ENCODE measurements around the gene RPS6KA5.
"Not testable (repeated sequence)": the region's sequence is repeated elsewhere in the genome, so short reads cannot be mapped to it uniquely, and the experiment has no call there.

RPS6KA5 gene

GRCh38 chr14:90867501-90867900 is 192.9 kb downstream of the RPS6KA5 start:
- no peak for DNase-seq (ENCODE audit: low read depth)

GRCh38 chr14:90866833-90867232 is 193.6 kb downstream of the RPS6KA5 start:
- DNase-seq (ENCODE audit: low read depth): no peak

GRCh38 chr14:90864741-90865140 is 195.7 kb downstream of the RPS6KA5 start:
- DNase-seq (ENCODE audit: low read depth): no peak

- no peak for DNase-seq (ENCODE audit: low read depth)
These were observed 201.9 kb downstream of the RPS6KA5 start for GRCh38 chr14:90858511-90858910.

- no peak for DNase-seq (ENCODE audit: low read depth)
These were observed 202.6 kb downstream of the RPS6KA5 start for GRCh38 chr14:90857866-90858265.

GRCh38 chr14:90856115-90856514 is 204.3 kb downstream of the RPS6KA5 start:
- not testable (repeated sequence) for DNase-seq (ENCODE audit: low read depth)

- no peak for DNase-seq (ENCODE audit: low read depth)
These were observed 207.3 kb downstream of the RPS6KA5 start for GRCh38 chr14:90853116-90853515.

GRCh38 chr14:90851327-90852036 is 209.0 kb downstream of the RPS6KA5 start:
- no peak for DNase-seq (ENCODE audit: low read depth)

GRCh38 chr14:90850487-90850886 is 210.0 kb downstream of the RPS6KA5 start:
- no peak for DNase-seq (ENCODE audit: low read depth)

- no peak for DNase-seq (ENCODE audit: low read depth)
These were observed 210.5 kb downstream of the RPS6KA5 start for GRCh38 chr14:90849787-90850444.

- DNase-seq (ENCODE audit: low read depth): no peak
These were observed 211.3 kb downstream of the RPS6KA5 start for GRCh38 chr14:90848944-90849731.

- no peak for DNase-seq (ENCODE audit: low read depth)
These were observed 213.9 kb downstream of the RPS6KA5 start for GRCh38 chr14:90846511-90846910.

GRCh38 chr14:90844321-90844720 is 216.1 kb downstream of the RPS6KA5 start:
- DNase-seq (ENCODE audit: low read depth): no peak

GRCh38 chr14:90842726-90843125 is 217.7 kb downstream of the RPS6KA5 start:
- DNase-seq (ENCODE audit: low read depth): no peak

- not testable (repeated sequence) for DNase-seq (ENCODE audit: low read depth)
These were observed 219.8 kb downstream of the RPS6KA5 start for GRCh38 chr14:90840667-90841066.

GRCh38 chr14:90839889-90840266 is 220.6 kb downstream of the RPS6KA5 start:
- no peak for DNase-seq (ENCODE audit: low read depth)

- DNase-seq (ENCODE audit: low read depth): no peak
These were observed 221.2 kb downstream of the RPS6KA5 start for GRCh38 chr14:90839024-90839888.

GRCh38 chr14:90838531-90838930 is 221.9 kb downstream of the RPS6KA5 start:
- not testable (repeated sequence) for DNase-seq (ENCODE audit: low read depth)

GRCh38 chr14:90837355-90837754 is 223.1 kb downstream of the RPS6KA5 start:
- no peak for DNase-seq (ENCODE audit: low read depth)

- DNase-seq (ENCODE audit: low read depth): no peak
These were observed 223.8 kb downstream of the RPS6KA5 start for GRCh38 chr14:90836692-90837063.

- no peak for DNase-seq (ENCODE audit: low read depth)
These were observed 228.6 kb downstream of the RPS6KA5 start for GRCh38 chr14:90831821-90832220.

Data from activated T-helper 9 cell treated with anti-CD3 and anti-CD28 coated beads, Interleukin-2, amount 50 U/mL, for 16 hours (primary cell).